Kidney epithelial cell (primary cell): Measurements from ENCODE around the gene CPOX. TPM values are rescaled to one million over a fixed set of nuclear protein-coding genes. Genes with fewer than 3 reads are reported as not detected.
A peak's percentile ranks its signal among the peaks of the same experiment; 100 is the strongest.

Source experiments
- DNase-seq: peaks from one replicate; pipeline ENCODE4 v3.0.0-alpha.2; 2010; ENCODE audit warnings: low read depth
- H3K27me3 ChIP-seq: 2 replicates; pipeline ENCODE4 v1.6.0; 2011; ENCODE audit warnings: low read length; ENCODE audit not compliant: control insufficient read depth, insufficient read depth
- H3K36me3 ChIP-seq: 2 replicates; pipeline ENCODE4 v1.5.1; 2011; ENCODE audit warnings: low read length; ENCODE audit not compliant: control insufficient read depth, insufficient read depth
- H3K4me3 ChIP-seq: 2 replicates; pipeline ENCODE4 v1.5.1; 2011; ENCODE audit warnings: low read depth, mild to moderate bottlenecking, control low read depth, low read length
- total RNA-seq: library from RNA; depleted of rRNA; stranded (reverse); fragments of >200 nt; gene quantifications from 2 replicates; pipeline ENCODE4 v1.2.3, GENCODE V29; 2015
- TF ChIP-seq, protein P1 (sequence below): IDR thresholded peaks from 2 replicates; pipeline ENCODE4 v1.5.1; 2011; ENCODE audit warnings: mild to moderate bottlenecking, moderate library complexity, low read length, control low read depth, inconsistent platforms; ENCODE audit not compliant: insufficient read depth, poor library complexity, severe bottlenecking

CPOX gene
- total RNA-seq, 1 donor from 2014 or later = 26.5 TPM

DNA sequence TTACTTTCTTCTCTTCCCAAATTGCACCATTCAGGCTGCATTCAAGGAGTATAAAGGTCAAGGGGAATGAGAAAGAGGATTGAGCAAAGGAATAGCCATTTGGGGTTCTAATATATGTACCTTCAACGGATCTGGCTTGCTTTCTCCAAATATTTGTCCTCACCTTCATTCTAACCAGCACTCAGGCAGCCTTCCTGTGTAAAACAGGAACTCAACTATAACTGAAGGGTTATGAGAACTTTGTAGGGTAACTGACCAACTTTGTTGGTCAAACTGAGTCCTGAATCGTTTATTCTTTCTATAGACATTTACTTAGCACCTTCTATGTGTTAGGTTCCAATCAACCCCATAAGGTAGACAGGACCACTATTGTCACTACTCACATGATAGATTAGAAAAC is 5.1 kb upstream of the CPOX start:
- Histone ChIP-seq H3K27me3 (no peaks in the 10 kb centered on the region), H3K36me3 (no peaks in the 10 kb centered on the region), H3K4me3 (no peak overlapping the region)
- TF ChIP-seq, protein P1, sequence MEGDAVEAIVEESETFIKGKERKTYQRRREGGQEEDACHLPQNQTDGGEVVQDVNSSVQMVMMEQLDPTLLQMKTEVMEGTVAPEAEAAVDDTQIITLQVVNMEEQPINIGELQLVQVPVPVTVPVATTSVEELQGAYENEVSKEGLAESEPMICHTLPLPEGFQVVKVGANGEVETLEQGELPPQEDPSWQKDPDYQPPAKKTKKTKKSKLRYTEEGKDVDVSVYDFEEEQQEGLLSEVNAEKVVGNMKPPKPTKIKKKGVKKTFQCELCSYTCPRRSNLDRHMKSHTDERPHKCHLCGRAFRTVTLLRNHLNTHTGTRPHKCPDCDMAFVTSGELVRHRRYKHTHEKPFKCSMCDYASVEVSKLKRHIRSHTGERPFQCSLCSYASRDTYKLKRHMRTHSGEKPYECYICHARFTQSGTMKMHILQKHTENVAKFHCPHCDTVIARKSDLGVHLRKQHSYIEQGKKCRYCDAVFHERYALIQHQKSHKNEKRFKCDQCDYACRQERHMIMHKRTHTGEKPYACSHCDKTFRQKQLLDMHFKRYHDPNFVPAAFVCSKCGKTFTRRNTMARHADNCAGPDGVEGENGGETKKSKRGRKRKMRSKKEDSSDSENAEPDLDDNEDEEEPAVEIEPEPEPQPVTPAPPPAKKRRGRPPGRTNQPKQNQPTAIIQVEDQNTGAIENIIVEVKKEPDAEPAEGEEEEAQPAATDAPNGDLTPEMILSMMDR = no peak
- no peak for DNase-seq

DNA sequence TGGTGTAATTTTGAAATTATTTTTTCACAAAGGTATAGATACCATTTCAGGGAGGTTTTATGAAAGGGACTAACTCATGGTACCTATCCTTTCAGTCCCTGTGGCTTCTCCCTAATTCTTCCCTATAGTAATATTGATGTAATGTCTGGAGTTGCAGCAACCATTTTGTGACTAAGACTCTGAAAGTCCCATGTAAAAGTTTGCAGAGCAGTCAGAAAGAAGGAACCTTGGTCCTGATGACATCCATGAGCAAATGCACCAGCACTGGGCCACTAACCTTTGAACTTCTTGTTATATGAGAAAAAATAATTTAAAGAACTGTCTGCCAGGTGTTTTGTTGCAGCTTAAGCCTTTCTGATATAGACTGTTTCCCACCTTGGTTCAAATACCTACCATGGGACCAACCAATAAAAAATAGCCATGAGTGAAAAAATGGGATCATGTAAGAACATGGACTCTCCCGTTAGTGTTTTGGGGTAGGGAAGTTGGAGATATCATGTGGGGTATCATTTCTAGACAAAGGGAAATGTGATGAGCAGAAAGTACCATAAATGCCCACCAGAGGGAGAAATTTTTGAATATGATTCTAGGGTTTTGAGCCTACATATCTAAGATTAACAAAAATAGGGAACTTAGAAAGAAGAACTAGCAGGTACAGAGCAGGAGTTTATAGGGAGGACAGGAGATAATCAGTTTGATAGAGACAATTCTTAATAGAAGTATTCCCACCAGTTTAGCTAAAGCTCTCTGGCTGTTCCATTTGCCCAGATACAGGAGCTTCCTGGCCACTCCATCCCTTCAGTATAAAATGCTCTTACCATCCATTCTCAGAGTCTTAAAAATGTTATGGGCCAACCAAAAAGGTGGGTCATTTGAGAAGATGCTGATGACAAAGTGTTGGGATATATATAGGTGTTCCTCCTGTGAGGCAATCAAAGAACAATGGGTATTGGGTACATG is 3.4 kb upstream of the CPOX start:
- Histone ChIP-seq H3K27me3 (no peaks in the 10 kb centered on the region), H3K4me3 (no peak overlapping the region), H3K36me3 (no peaks in the 10 kb centered on the region)
- no peak for DNase-seq
- TF ChIP-seq, protein P1 = peak; percentile 63

DNA sequence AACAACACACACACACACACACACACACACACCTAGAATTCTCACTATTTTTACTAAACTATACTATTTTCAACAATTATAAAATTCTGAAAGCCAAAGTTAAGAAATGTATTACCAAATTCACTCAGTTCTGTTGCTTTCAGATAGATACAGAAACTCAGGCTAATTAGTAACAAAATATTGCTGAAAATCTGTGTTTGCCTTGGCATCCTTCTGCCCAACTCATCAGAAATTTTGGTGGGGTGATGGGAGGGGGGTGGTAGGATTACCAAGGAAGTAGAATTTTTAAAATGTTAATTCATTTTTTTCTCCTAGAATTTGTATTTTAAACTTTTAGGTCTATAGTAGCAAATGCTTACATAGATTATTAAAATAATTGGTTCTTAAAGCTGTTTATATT is 2.7 kb upstream of the CPOX start:
- Histone ChIP-seq H3K4me3 (no peak overlapping the region), H3K36me3 (no peaks in the 10 kb centered on the region), H3K27me3 (no peaks in the 10 kb centered on the region)
- no peak for DNase-seq
- TF ChIP-seq, protein P1 = no peak

DNA sequence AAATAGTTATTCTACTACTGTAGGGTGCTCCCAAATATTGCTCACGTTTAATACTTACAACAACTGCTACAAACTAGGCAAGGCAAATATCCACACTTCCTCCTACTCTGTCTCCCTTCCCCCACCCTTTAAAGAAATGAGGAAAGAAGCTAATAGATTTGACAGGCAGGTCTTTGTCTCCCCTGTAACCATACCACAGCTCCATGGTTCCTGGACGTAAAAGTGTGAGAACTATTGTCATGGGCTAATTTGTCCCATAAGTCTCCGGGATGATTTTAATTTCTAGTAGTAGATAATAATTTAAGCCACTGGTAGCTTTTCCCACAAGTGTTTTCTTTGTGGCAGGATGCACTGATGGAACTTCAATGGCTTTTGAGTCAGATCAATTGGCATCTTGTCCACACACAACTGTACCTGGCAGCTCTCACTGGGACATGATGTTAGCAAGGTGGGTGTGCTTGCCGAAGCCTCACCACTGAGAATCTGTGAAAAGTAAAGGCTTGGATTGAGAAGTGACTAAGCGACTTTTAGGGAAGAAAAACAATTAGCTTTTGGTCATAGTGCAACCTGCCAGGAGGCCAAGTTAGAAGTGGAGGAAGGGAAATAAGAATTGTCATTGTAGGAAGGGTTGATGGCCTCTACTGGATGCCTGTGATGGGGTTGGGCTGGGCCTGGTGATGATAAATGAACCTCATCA is 1.4 kb upstream of the CPOX start:
- H3K36me3 ChIP-seq = no peaks in the 10 kb centered on the region
- H3K27me3 ChIP-seq = no peaks in the 10 kb centered on the region
- DNase-seq = no peak
- TF ChIP-seq, protein P1 = no peak
- H3K4me3 ChIP-seq = no peak overlapping the region

DNA sequence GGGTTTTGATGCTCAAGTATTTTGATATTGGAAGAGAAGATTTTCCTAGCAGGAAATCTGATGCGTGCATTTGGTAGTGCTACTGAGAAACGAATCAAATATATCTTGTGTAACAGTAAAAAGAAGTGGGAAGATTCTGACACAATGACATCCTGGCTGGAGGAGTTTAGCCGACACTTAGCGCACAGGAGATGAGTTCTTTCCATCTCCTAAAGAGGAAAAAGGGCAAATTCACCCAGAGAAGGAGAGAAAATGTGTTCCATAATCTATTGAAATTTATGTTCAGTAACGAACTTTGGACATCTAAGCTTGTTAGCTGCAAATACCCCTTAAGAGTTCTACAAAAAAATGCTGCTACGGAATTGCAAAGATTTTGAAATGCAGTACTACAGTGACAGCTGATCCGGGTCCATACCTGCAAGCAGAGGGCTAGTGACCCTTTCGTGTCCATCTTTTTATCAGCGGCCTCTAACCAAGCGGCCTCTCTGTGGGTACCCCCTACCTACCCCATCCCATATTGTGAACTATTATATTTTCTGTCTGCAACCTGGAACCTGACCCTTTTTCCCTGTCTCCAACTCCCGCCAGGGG is 971 bp downstream of the CPOX start:
- DNase-seq = no peak
- H3K27me3 ChIP-seq = no peaks in the 10 kb centered on the region
- H3K4me3 ChIP-seq = peak overlapping the region; percentile 66
- TF ChIP-seq, protein P1 = no peak
- H3K36me3 ChIP-seq = no peaks in the 10 kb centered on the region
